Measurements from ENCODE around the gene EIF4E1B.

Gene EIF4E1B

DNA sequence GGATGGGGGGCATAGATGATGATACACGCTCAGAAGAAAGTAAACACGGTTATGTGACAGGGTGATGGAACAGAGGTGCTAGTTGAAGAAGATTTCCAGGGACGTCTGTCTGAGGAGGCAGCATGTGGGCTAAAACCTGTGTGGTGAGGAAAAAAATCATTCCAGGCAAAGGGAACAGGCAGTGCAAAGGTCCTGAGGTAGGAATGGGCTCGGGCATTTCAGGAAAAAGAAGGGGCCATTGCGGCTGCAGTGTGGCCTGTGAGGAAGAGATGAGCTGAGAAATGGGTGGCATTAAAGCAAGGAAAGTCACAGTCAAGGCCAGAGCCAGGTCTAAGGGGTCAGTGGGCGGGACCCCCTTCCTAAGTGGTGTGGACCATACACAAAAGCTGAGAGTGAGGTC lies 35.0 kb downstream of the EIF4E1B start:
- DNase-seq, result no peak

DNA sequence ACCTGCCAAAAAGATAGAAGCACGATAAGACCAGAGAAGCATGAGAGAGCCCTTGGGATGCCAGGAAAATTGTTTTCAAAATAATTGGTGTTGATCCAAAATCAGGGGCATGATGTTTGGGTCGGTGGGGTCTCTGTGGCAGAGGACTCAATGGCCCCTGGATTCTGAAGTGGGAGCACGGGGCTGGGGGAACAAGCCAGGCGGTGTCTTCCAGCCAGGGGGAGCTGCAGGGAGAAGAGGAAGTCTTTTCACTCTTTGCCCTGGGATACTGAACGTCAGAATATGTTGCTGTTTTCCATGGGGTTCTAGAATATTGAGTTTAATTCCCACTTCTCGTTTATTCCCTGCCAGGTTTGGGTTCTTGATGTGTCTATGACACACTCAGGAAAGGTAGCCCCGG lies 37.2 kb downstream of the EIF4E1B start:
- no peak for DNase-seq

DNA sequence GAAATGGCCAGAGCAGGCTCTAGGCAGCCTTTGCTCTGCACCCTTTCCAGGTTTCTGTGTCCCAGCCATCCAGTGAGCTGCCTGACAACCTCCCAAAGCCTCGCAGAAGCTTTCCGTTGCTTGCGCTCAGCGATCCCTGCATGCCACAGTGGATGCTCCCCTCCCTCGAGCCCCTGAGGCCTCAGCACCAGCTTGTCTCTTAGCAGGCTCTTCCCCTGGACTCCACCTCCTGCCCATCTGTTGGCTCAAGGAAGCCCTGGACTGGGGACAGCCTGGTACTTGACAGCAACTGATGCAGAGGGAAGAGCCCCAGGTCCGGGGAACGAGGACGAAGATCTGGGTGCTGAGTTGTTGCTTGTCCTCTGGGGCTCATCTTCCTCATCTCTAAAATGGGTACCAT lies 40.0 kb downstream of the EIF4E1B start:
- no peak for DNase-seq

DNA sequence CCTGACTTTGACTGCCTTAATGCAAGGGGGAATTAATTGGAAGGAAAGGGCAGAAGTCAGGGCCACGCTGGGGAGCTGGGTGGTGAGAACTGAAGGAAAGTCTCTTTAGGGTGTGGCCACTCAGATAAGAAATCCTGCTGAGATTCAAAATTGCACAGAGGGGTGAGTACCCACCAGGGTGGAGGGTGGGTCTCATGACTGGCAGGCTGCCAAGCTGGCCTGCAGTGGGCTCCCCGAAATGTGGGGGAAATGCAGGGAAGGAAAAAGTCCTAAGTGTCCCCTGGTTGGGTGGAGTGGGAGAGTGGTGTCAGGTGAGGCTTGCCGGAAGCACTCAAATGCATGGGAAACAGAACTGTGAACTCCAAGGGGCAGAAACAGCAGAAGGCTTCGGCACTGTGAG lies 40.9 kb downstream of the EIF4E1B start:
- no peak for DNase-seq

DNA sequence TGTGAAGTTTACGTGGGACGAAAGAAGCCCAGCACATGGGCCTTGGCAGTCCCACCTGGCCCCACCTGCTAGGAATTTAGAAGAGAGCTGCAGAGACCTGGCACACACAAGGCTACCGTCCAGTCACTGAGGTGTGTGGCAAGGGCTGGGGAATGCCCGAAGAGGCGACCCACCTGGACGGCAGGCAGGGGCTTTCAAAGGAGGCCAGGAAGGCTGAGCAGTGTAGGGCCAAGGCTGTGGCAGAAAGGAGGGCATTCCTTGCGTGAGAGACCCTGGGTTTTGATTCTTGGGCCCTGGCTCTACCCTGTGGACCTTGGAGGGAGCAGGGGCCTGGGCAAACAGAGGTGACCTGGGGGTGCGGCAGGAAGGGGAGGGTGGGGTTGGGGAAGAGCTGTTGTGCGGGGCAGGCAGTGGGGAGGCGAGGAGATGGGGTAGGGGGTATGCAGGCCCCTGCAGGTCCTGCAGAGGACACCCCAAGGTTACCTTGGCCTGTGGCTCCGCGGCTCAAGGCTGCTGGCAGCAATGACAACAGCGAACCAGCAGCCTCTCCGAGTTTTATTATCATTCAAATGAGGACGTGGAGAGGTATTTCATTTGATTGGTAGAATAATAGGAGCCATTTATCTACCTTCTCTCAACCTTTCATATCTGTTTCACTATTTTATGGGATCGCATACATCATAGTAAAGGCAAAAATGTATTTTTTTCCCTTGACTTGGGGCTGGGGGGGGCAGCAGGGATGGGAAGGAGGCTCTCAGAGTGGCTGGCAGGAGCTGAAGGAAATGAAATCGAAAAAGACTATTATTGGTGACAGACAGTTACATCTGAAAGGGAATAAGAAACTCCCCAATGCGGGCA lies 41.6 kb downstream of the EIF4E1B start:
- no peak for DNase-seq

DNA sequence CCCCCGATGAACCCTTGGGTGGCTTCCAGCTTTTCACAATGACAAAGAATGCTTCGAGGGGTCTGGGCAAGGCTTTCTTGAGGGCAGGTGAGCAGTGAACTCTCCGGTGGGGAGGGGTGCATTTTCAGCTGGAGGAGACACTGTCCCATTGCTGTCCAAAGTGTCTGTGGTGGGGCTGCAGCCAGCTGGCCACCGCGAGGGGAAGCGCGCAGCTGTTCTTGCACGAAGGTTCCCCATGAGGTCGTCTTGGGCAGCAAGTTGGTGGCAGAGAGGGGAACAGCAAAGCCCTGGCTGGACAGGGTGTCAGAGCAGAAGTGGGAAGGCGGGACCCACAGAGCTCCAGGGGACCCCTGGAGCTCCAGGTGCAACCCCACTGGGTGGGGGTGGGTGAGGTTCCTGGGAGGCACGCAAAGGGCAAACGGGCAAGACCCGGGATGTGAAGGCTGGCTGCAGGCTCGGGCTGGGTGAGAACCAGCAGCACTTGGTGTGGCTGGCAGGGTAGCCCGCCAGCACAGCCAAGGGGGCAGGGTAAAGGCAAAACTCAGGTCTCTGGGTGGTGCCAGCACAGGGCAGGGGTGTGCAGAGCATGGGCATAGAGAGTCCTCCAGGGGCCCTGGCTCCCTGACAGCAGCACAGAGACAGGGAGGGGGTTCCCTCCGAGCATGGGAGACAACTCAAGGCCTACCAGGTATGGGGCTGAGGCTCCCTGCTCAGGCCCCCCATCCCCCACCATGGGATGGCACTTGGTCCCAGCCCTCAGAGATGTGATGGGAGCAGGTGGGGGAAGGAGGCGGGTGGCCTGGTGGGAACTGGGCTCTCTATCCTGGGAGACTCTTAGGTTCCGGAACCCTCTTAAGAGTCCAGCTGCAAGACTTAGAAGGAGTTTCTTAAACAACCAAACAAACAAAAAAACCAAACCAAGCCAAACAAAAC lies 43.4 kb downstream of the EIF4E1B start:
- DNase-seq, result no peak

DNA sequence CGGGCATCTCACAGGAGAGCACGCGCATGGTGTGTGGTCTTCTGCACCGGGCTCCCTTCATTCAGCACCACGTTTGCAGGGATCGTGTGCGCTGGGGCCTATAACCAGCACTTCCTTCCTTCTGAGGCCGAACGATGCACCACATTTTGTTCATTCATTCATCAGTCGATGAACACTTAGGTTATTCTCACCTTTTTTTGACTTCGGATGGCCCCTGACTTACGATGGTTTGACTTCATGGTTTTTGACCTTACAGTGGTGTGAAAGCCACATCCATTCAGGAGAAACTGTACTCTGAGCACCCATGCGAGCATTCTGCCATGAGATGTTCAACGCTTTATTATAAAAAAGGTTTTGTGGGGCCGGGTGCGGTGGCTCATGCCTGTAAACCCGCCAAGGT lies 44.3 kb downstream of the EIF4E1B start:
- DNase-seq, result no peak

DNA sequence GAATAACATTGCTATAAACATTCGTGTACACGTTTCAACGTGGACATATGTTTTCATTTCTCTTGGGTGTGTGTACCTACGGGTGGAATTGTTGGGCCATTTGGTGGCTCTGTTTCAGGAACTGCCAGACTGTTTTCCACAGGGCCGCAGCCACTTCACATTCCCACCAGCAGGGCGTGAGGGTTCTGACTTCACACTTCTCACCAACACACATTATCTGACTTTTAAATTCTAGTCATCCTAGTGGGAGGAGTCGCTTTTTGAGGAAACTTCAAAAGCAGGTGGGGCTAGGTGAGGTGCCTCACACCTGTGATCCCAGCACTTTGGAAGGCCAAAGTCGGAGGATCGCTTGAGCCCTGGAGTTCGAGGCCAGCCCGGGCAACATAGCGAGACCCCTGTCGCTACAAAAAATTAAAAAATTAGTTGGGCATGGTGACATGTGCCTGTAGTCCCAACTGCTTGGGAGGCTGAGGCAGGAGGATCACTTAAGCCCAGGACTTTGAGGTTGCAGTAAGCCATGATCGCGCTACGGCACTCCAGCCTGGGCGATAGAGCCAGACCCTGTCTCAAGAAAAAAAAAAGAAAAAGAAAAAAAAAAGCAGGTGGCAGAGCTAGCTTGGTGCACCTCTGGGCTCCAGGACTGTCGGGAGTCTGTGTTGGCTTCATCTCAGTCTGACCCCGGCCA lies 45.3 kb downstream of the EIF4E1B start:
- DNase-seq, result no peak

DNA sequence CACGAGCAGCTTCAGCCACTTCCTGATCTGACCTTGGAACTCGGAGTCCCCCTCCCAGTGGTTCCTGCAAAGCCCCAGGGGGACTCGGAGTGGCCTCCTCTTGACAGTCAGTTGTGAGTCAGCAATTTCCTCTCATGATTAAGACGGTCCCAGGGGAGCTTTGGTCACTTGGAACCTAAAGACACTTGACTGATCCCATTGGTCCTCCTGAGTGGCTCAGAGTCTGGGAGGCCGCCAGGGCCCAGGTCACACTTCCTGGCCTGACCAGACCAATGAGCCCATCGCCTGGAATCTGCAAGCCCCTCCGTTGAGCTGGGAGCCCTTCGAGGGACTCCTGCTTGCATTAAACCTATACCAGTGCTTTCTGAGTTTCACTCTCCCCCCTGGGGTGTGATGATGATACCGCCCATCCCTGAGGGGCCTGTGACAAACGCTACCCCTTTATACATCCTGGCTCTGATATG lies 45.9 kb downstream of the EIF4E1B start:
- DNase-seq, result no peak

DNA sequence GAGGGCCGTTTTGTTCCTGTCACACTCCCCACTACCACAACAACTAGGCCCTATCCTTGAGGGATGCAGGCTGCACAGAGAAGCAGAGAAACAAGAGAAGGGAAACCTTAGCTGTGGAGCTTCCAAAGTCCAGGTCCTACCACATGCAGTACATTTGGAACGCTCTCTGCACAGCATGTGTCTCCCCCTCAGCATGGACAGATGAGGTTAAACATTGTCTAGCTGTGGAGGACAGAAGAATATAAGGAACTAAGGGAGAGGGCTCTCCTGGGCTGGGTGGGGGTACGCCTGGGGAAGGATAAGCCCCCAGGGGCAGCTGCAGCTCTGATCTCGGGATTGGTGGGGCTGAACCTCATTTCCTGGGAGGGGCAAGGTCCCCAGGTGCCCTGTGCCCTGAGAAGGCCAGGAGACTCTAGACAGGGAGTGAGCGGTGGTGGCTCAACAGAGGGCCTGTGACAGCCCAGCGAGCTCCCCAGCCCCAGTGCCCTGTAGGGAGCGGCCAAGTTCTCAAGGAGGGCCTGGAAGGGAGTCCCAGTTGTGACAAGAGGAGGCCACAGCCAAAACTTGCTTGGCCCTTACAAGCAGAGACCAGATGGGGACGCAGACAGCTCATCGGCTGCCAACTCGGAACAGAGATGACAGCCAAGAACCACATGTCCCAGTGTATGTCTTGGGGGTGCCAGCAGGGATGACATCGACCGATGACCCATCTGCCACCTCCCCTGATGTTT lies 46.9 kb downstream of the EIF4E1B start:
- no peak for DNase-seq

DNA sequence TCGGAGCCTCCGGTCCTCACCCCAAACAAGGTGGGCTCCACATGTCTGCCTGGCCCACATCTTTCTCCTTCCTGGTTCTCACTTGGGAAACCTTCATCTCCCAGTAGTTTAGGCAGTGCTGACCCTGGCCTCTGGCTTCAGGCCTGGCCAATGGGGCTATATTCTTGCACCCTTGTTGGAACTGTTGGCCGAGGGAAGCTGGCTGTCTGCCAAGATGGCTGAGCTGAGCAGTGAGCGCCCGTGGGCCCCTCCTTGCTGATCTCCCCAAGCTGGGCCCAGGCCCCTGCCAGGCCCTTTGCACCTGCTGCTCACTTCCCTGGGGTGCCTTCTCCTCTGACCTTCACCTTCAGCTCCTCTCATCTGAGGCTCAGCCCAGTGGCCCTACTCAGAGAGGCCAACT lies 48.1 kb downstream of the EIF4E1B start:
- no peak for DNase-seq

DNA sequence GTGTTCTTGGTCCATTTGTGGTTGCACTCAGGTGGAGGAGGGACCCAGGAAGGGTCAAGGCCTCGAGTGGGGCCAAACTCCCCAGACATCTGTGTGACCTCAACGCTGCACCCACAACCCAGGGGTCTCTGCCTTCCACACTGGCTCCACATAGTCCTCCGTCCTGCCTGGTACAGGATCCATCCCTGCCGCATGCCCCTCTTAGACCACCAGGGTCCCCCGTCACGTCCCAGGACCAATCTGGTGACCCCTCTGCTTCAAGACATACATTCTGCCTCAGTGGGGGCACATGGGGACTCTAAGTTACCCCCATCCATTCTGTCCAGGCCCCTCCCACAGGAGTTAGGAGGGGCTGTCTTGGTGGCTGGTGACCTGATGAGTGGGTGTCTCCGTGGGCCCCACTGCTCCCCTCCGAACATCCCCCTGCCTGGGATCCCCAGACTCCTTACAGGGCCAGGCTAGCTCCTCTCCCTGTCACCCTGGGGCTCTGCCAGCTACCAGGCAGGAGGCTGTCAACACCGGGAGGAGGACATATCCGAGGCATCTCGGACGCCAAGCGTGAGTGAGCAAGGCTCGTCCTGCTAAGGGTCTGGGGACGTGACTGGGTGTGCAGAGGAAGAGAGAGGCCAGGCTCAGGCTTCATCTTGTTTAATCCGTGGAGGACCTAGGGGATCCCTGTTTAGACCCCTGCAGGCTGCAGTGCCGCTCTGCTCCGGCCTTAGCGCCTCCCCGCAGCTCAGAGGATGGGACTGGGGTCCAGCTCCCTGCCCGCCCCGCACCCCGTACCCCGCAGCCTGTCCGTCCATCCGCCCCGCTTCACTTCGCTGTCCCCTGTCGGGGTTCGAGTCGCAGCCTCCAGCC lies 49.1 kb downstream of the EIF4E1B start:
- DNase-seq, result no peak

DNA sequence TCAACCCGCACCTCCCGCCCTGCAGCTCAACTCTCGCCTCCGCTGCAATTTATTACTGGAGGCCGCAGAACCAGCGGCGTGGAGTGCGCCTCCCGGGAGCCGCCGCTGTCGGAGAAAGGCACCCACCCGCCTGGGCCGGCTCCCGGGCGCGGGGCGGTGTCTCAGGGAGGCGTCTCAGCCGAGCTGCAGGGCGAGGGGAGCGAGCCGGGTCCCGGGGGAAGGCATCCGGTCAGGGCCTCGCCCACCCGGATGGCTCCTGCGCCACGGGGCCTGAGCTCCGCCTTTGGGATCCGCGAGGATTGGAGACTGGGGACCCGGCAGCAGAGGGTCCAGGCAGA lies 49.7 kb downstream of the EIF4E1B start:
- no peak for DNase-seq

DNA sequence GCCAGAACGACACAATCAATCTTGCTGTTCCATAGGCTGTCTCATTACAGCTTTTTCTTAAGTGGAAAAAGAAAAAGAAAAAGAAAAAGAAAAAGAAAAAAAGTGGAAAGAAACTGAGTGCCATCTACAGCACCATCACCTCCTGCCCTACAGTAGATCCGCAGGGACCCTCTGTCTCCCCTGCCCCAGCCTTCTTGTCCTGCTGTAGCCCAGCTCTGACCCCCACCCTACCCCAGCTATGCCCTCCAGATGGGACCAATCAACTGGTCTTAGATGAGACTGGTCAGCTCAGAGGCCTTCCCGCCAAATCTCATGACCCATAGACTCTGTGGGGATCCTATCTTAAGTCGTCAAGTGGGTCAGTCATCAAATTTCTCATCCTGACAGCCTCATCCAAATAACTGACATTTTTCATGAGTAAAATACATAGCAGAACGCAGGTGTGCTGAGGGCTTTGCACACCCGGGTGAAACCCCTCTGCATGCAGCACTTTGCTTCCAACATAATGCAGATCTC lies 51.6 kb downstream of the EIF4E1B start:
- DNase-seq, result no peak

DNA sequence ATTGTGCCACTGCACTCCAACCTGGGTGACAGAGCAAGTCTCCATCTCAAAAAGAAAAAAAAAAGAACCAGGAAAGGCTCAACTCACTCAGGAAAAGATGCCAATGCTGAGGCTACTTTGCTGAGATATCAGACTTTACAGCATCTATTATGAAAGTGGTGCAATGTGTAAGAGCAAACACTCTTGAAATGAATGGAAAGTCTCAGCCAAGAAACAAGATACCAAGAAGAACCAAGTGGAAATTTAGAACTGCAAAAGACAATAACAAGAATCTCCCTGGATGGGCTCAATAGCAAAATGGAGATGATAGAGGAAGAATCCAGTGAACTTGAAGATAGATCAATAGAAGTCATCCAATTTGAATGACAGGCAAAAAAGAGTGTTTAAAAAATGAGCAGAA lies 54.5 kb downstream of the EIF4E1B start:
- no peak for DNase-seq

DNA sequence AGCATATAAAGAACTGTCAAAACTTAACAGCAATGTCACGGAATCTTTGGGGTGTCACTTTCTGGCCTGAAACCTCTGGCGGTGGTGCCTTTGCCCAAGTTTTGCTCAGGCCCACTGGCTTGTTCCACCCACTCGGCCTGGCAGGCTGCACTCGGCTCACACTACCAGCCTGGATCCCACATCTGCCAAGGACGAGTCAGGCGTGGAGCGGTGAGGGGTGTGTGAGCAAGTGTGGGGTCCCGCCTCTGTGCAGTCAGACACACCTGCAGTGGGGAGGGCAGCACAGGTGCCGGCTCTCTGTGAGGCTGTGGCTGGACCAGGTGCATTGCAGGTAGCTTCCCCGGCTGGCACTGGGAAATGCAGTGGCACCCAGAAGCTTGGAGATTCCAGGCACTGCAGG lies 56.8 kb downstream of the EIF4E1B start:
- DNase-seq, result no peak

DNA sequence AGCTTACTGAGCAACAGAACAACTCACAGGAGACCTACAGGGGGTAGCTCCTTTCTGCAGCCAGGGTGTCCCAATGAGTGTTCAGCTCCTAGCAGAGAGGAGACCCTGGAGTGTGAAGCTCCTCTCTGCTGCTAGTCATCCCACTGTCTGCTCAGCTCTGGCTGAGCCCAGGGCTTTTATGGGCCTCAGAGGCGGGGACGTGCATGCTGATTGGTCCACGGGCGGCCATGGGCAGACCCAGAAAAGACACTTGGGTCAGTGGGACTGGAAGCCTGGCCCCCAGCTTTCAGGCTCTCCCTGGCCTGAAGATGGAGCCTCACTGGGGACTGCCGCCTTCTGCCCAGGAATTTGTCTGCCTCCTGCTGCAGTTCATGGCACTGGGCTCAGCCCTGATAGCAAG lies 57.4 kb downstream of the EIF4E1B start:
- DNase-seq, result no peak

DNA sequence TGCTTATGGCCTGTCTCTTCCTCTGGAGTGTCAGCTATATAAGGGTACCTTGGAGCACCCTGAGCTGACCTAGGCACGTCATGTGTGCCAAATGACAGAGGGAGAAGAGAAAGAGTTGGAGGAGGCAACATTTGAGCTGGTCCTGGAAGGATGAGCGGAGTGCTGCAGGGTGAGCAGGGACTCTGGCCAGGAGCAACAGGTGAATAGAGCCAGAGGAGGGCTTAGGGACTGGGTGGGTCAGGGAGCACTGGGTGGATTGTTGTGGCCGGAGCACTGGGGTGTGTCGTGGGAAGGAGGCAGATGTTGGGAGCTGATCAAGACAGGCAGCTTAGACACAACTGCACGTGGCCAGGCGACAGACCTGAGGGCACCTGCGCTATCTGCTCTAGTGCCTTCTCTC lies 60.4 kb downstream of the EIF4E1B start:
- no peak for DNase-seq

DNA sequence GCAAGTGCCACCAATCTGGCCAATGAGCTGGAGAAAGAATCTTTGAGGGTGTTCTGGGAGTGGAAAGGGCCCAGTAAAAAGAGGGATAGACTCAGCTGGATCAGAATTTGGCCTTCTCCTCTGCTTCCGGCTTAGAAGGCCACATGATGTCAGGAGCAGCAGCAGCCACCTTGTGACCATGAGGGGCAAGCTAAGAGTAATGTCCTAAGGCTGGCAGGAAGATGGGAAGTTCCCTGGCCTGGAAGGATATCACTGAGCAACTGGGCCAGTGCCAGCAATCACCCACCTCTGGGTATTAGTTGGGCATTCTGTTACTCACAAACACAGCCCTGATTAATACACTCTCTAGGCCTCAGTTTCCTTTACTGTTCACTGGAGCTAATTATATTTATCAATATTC lies 61.0 kb downstream of the EIF4E1B start:
- no peak for DNase-seq

DNA sequence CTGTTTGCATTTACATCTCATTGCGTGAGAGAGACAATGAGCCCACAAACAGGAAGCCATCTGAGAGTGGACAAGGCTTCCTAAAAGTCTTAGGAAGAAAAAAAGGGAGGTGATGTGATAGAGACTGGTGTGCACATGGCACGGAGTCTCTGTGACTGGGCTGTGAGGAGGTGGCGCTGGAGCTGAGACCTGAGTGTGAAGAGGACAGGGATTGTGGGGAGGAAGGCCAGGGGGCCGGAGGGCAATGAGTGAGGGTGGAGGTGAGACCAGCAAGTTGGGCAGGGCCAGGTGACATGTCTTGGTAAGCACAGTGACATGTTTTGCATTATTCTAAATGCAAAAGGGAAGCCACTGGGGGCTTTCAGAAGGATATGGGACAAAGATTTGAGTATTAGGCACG lies 61.9 kb downstream of the EIF4E1B start:
- DNase-seq, result no peak

DNA sequence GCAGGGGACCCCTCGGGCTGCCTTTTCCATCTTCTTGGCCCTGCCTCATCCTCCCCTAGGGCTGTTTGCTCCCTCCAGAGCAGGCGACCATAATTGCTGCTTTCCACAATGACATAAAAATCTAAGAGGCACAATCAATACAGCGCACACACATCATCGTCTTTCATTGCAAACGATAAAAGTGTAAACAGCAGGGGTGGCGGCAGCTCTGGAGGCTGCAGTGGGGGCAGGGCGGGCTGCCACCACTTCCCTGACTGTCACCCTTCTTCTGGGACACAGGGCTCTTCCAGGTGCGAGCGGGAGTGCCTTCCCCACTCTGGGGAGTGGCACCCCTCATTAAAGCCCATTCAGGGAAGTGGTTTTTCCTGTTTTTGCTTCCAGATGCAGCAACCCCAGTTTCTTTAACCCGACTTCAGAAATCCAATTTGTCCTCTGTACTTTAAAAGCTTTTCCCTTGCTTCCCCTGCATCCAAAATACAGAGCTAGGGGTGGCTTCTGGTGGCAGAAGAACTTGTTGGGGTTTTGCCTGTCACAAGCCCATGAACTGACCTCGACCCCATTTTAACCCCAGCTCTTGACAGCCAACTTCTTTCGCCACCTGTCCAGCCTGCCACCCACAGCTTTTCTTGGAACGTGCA lies 62.5 kb downstream of the EIF4E1B start:
- DNase-seq, result no peak

Measured in inflammatory macrophage treated with lipopolysaccharide for 1 hour (primary cell).